ENCODE results near the gene FAM217A. TPM values are rescaled to one million over a fixed set of nuclear protein-coding genes. Genes with fewer than 3 reads are reported as not detected.

The FAM217A gene
- total RNA-seq (2021; fragmentation: NEBNext Ultra II Directional; extraction: Animal tissue kit (Norgen Biotek cat#: 25700)) (not detected in 2 replicates), polyA plus RNA-seq (2011; rRNA removed) (0.03 TPM in 1 of 2 replicates, not detected in the other), polyA minus RNA-seq (2011; rRNA and poly(A)+ RNA removed) (not detected in 2 replicates)
- polyA plus RNA-seq (2011; cell fraction: cytosol; rRNA removed), result not detected
- polyA plus RNA-seq (2011; cell fraction: nucleus; rRNA removed), result not detected
- polyA plus RNA-seq (2012, experiment 1 of 2), result not detected in 4 replicates
- polyA plus RNA-seq (2012, experiment 2 of 2), result not detected
- not detected for polyA plus RNA-seq (2013, experiment 1 of 2)
- polyA plus RNA-seq (2013, experiment 2 of 2), result not detected
- polyA minus RNA-seq (2011; cell fraction: cytosol; rRNA and poly(A)+ RNA removed), result not detected
- polyA minus RNA-seq (2011; cell fraction: nucleus; rRNA and poly(A)+ RNA removed), result not detected
- long read RNA-seq, experiment 1, result 0 reads
- long read RNA-seq, experiment 2, result 0 reads

GRCh38 chr6:4078691-4079471 is at the start of gene FAM217A:
TSS of gene FAM217A (minus strand) at chr6:4079137. CDS start at chr6:4077414, 1,723 bp downstream.
- H3K4me3 ChIP-seq (ENCODE audit: extremely low read depth in 1 of 4, insufficient read depth in 2 of 4, low read depth in 3 of 4, low read length in 4 of 4), result peak within 1 kb of the TSS in 1 of 4 experiments; percentile 38; a peak in 1 of 8 replicates
- DNase-seq (ENCODE audit: low read depth in 1 of 2, low spot score in 2 of 2), result peak; percentile 7 to 67
- TF ChIP-seq TEAD4 (IDR thresholded peaks at IDR 0.05; ENCODE audit: low read depth, low read length) (no peak), E2F6 (IDR thresholded peaks at IDR 0.05) (peak; percentile 64; the same call in 1 of the 2 replicates), KDM4A (IDR thresholded peaks at IDR 0.05; ENCODE audit: low read depth, low read length, severe bottlenecking) (no peak), ZNF274 (IDR thresholded peaks at IDR 0.05; ENCODE audit: borderline replicate concordance, extremely low read depth, low read length) (no peak), SP2 (IDR thresholded peaks at IDR 0.05; ENCODE audit: low read length) (no peak), PHF8 (conservative IDR thresholded peaks at IDR 0.05; ENCODE audit: low read depth, low read length) (0 out of 2 replicates have a peak, but pooled peaks have one; percentile 27), TAF1 (IDR thresholded peaks at IDR 0.05; ENCODE audit: low read depth, low read length) (no peak), BCL11A (IDR thresholded peaks at IDR 0.05; ENCODE audit: low read depth in 2 of 2, low read length in 2 of 2) (no peak), CHD1 (IDR thresholded peaks at IDR 0.05; ENCODE audit: low read depth, low read length) (no peak)

More at GRCh38 chr6:4078691-4079471, at the start of gene FAM217A:
- Histone ChIP-seq H3K36me3 (ENCODE audit: control insufficient read depth in 2 of 4, insufficient read depth in 4 of 4, low read length in 3 of 4) (no peaks in the 10 kb centered on the region), H2BK20ac (ENCODE audit: low read length) (no peak within 1 kb of the TSS), H3K79me1 (ENCODE audit: low read depth, low read length) (no peaks in the 10 kb centered on the region), H2BK120ac (replicated peaks; ENCODE audit: low read depth, low read length) (no peak within 1 kb of the TSS), H2BK12ac (ENCODE audit: low read depth, low read length) (peak within 1 kb of the TSS; percentile 60; the same call in 1 of the 2 replicates), H3K27me3 (replicated peaks in 1 of 4; ENCODE audit: control insufficient read depth in 3 of 4, extremely low read depth in 1 of 4, insufficient read depth in 3 of 4, low read length in 3 of 4) (peaks cover 0 to 3% (median 0%) of the 10 kb centered on the region in 4 experiments; a peak in 1 of 7 replicates), H3K79me2 (ENCODE audit: control insufficient read depth in 1 of 2, insufficient read depth in 2 of 2, low read length in 2 of 2) (no peaks in the 10 kb centered on the region), H2BK5ac (ENCODE audit: low read depth, low read length) (no peak within 1 kb of the TSS; the same call in 1 of the 2 replicates), H3K27ac (ENCODE audit: low read depth, low read length) (no peak within 1 kb of the TSS), H3K14ac (ENCODE audit: insufficient read length) (no peak within 1 kb of the TSS), H4K8ac (ENCODE audit: extremely low read depth, insufficient read depth, low read length) (peak within 1 kb of the TSS; percentile 95; the same call in 1 of the 2 replicates), H3K4me2 (ENCODE audit: insufficient read depth in 1 of 2, low read depth in 2 of 2, low read length in 2 of 2) (peak within 1 kb of the TSS; percentile 28 to 45; a peak in 3 of 4 replicates), H3K18ac (ENCODE audit: extremely low read depth, low read length) (no peak within 1 kb of the TSS; the same call in 1 of the 2 replicates), H4K91ac (replicated peaks; ENCODE audit: insufficient read length, low read length) (no peak within 1 kb of the TSS), H3K4ac (replicated peaks; ENCODE audit: insufficient read length, low read depth, low read length) (no peak within 1 kb of the TSS), H3K4me1 (replicated peaks in 1 of 4; ENCODE audit: control insufficient read depth in 3 of 4, insufficient read depth in 4 of 4, low read length in 3 of 4) (peaks cover 0 to 7% (median 4%) of the 10 kb centered on the region in 4 experiments; a peak in 3 of 7 replicates), H3K9me3 (ENCODE audit: insufficient read depth in 2 of 2, low read depth in 1 of 2, low read length in 1 of 2) (no peaks in the 10 kb centered on the region), H3K23ac (ENCODE audit: insufficient read length) (no peak within 1 kb of the TSS), H4K5ac (ENCODE audit: insufficient read length, low read depth, low read length) (no peak within 1 kb of the TSS), H2BK15ac (ENCODE audit: low read length) (no peak within 1 kb of the TSS), H4K20me1 (replicated peaks in 1 of 2; ENCODE audit: control insufficient read depth in 1 of 2, insufficient read depth in 2 of 2, low read length in 2 of 2) (no peaks in the 10 kb centered on the region), H3K9ac (replicated peaks in 1 of 4; ENCODE audit: extremely low read depth in 1 of 4, low read depth in 3 of 4, low read length in 3 of 4) (no peak within 1 kb of the TSS), H3K56ac (replicated peaks; ENCODE audit: insufficient read length, low read depth, low read length) (no peak within 1 kb of the TSS), H2AFZ (ENCODE audit: low read length) (peak within 1 kb of the TSS; percentile 99; the same call in 1 of the 2 replicates), H2AK5ac (ENCODE audit: low read depth, low read length) (no peak within 1 kb of the TSS), H3K23me2 (ENCODE audit: low read depth, low read length) (no peaks in the 10 kb centered on the region; the same call in 1 of the 2 replicates)
- no peak for FAIRE-seq
- POLR2A ChIA-PET (ENCODE audit: partially characterized antibody), result interaction anchor here (0.6 to 1.7 kb wide), 5 partner anchors 11 to 57 kb away, joined by 3 to 5 read pairs (median 4); a partner anchor contains a TSS
- 58% methylated on average over 29 of the region's 91 CpGs; no CpG with 5 or more reads in 1 of the 2 experiments for WGBS, 2 experiments (ENCODE audit: extremely low coverage in 1 of 2, insufficient coverage in 1 of 2, insufficient read length in 1 of 2, insufficient replicate concordance in 2 of 2, low coverage in 1 of 2, low lambda C conversion rate in 2 of 2, missing lambda C conversion rate in 1 of 2)
- CTCF ChIA-PET (ENCODE audit: partially characterized antibody), result interaction anchor here (0.9 to 3.2 kb wide), 5 partner anchors 9 to 132 kb away, joined by 3 to 9 read pairs (median 3); no protein-coding TSS in a partner anchor

Data from H1 (cell line).